ENCODE results near the gene TPCN1.

Gene TPCN1

GRCh38 chr12:113287146-113287898 lies 66.1 kb downstream of the TPCN1 start:
- no peak for DNase-seq (ENCODE audit: low read depth)

DNA sequence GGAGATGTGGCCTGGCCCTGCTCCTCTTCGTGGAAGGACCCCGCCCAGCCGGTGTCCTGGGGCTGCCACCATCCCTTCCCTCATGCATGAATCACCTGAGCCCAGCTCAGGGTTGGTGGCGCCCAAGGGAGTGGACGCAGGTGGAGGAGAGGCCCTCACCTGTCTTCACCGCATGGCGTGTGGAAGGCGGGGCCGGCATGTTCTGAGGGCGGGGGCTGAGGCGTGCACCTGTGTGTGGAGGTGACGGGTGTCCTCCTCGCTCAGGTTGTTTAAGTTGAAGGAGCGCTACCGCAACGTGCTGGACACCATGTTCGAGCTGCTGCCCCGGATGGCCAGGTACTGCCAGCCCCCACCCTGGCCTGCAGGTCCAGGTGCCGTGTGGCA lies 66.6 kb downstream of the TPCN1 start:
- DNase-seq (ENCODE audit: low read depth): no peak

- no peak for DNase-seq (ENCODE audit: low read depth)
These were observed 68.1 kb downstream of the TPCN1 start for GRCh38 chr12:113289361-113289760.

GRCh38 chr12:113290506-113290905 lies 69.2 kb downstream of the TPCN1 start:
- DNase-seq (ENCODE audit: low read depth): no peak

- DNase-seq (ENCODE audit: low read depth): no peak
These were observed 70.3 kb downstream of the TPCN1 start for GRCh38 chr12:113291586-113291985.

GRCh38 chr12:113292091-113292490 lies 70.8 kb downstream of the TPCN1 start:
- DNase-seq (ENCODE audit: low read depth): no peak

DNA sequence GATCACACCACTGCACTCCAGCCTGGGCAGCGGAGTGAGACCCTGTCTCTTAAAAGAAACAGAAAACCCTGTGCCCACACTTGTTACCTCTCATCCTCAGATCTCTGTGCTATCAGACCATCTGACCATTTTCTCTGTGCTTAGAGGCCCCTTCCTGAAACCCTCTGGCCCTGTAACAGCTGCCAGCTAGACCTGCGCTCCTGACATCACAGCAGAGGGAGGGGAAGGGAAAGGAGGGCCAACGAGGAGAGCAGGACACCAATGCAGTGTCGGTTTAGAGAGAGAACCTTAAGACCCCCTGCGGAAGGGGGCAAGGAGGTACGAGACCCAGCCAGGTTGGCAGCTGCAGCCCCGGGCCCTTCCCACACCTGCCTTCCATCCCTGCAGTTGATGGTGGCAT lies 71.3 kb downstream of the TPCN1 start:
- no peak for DNase-seq (ENCODE audit: low read depth)

GRCh38 chr12:113293100-113293499 lies 71.8 kb downstream of the TPCN1 start:
- no peak for DNase-seq (ENCODE audit: low read depth)

DNA sequence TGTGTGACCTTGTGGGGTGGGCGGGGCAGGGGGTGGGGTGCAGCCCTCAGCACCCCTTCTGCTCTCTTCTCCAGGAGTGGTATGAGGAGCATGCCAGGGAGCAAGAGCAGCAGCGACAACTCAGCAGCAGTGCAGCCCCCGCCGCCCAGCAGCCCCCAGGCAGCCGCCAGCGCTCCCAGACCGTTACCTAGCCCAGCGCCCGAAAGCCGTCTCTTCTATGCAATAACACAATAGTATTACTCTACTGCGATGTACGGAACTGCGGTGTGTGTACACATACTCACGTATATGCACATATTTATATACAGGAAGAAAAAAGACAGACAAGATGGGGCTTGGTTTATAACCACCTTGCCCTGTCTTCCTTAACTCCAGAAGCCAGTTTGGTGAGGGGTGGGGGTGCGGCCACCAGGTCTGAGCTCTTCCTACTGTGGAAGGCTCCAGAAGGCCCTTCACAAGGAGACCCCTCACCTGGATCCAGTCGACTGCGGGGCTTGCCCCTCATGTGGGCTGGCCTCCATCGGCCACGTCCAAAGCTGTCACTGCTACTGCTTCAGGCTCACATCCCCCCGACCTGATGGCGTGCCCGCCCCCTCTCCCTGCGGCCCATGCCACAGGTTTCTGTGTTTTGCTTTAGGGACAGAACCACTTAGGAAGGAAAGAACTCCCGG lies 74.8 kb downstream of the TPCN1 start:
- no peak for DNase-seq (ENCODE audit: low read depth)

- no peak for DNase-seq (ENCODE audit: low read depth)
These were observed 75.4 kb downstream of the TPCN1 start for GRCh38 chr12:113296557-113297213.

DNA sequence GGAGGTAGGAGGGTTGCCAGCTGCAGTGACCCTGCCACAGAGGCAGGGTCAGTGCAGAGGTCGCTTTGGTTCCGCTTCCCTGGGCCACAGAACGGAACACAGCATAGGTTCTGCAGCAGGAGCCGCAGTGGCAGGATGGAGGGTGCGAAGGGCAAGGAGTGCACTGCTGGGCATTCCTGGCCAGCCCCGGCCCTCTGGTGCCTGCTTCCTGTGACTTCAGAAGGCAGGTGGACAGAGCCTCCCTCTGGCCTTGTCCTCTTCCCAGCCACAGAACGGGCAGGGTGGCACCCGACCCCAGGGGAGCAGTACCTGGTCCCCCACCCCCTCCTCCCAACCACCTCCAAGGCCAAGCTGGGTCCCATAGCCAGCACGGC lies 75.9 kb downstream of the TPCN1 start:
- DNase-seq (ENCODE audit: low read depth): no peak

GRCh38 chr12:113297621-113298471 lies 76.6 kb downstream of the TPCN1 start:
- no peak for DNase-seq (ENCODE audit: low read depth)

- no peak for DNase-seq (ENCODE audit: low read depth)
These were observed 77.2 kb downstream of the TPCN1 start for GRCh38 chr12:113298472-113298817.

- no peak for DNase-seq (ENCODE audit: low read depth)
These were observed 77.7 kb downstream of the TPCN1 start for GRCh38 chr12:113298861-113299545.

GRCh38 chr12:113299619-113300237 lies 78.5 kb downstream of the TPCN1 start:
- no peak for DNase-seq (ENCODE audit: low read depth)

DNA sequence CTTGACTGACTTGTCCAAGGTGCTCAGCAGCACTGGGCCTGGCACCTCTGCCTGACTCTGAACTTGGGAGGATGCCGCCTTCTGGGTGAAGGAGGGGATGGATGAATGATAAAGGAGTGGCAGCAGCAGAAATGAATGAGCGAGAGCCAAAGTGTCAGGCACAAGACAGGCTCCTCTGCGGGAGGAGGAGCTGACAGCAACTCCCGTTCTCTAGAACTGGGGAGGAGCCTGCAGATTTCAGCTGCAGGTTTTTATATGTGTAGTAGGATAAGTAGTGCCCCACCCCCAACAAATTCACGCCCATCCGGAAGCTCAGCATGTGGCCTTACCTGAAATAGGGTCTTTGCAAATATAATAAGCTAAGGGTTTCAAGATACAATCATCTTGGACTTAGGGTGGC lies 80.5 kb downstream of the TPCN1 start:
- no peak for DNase-seq (ENCODE audit: low read depth)

DNA sequence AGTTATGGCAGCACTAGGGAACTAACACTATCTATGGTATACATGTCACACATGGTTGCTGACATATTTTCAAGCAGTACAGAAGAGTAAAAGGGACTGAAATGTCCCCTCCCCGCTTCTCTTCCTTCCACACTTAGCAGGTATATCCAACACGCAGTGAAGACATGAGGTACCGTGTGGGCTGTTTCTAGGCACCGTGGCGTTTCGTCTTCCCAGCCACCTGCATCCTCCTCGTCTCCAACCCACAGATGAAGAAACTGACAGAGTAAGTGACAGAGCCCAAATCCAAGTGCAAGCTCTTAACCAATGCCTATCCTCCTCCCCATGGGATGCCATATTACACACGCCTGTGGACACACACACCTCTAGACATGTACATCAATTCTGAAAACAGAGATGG lies 81.2 kb downstream of the TPCN1 start:
- no peak for DNase-seq (ENCODE audit: low read depth)

- no peak for DNase-seq (ENCODE audit: low read depth)
These were observed 81.8 kb downstream of the TPCN1 start for GRCh38 chr12:113302886-113303640.

GRCh38 chr12:113305281-113305856 lies 84.1 kb downstream of the TPCN1 start:
- DNase-seq (ENCODE audit: low read depth): no peak

DNA sequence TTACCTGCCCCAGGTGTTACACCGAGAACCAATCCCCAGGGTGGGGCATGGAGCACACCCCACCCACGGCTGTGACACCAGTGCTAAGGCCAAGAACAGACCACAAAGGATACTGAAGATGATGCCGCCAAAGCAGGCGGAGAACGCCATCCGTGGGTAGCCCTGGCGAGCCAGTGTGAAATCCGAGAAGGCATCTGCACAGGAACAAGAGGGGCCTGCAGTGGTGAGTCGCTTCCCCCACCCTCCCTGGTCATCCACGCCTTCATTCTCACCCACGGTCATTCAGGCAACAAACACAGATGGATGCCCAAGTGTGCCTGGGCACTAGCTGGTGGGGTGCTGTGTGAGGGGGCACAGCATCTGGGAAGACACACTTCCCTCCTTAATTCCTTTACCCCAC lies 85.1 kb downstream of the TPCN1 start:
- DNase-seq (ENCODE audit: low read depth): no peak

All from activated T-helper 9 cell treated with anti-CD3 and anti-CD28 coated beads, Interleukin-2, amount 50 U/mL, for 16 hours (primary cell).